ENCODE results near the gene RIMS4. TPM values are rescaled to one million over a fixed set of nuclear protein-coding genes. Genes with fewer than 3 reads are reported as not detected.

The RIMS4 gene
- total RNA-seq, 2 experiments from 2014 or later = not detected

- POLR2A ChIA-PET = no interaction called here
- Mint-ChIP-seq H3K27ac (no peak within 1 kb of the TSS), H3K27me3 (no peaks in the 10 kb centered on the region), H3K4me3 (no peak within 1 kb of the TSS), H3K36me3 (ENCODE audit: low read depth) (no peaks in the 10 kb centered on the region), H3K9me3 (no peaks in the 10 kb centered on the region), H3K4me1 (ENCODE audit: low read depth) (no peaks in the 10 kb centered on the region)
- H3K27me3 ChIP-seq (ENCODE audit: control insufficient read depth in 1 of 2, insufficient read depth in 2 of 2, low read length in 2 of 2) = no peaks in the 10 kb centered on the region
- DNase-seq (no peak), ATAC-seq (ENCODE audit: poor library complexity) (no peak)
- H3K4me3 ChIP-seq (ENCODE audit: low read length) = no peak within 1 kb of the TSS
- no peaks in the 10 kb centered on the region for H3K9me3 ChIP-seq (ENCODE audit: control insufficient read depth in 1 of 2, insufficient read depth in 1 of 2, low read length in 2 of 2)
- intact Hi-C loops (cut with DNase I, micrococcal nuclease) = no loop called here
- no peak within 1 kb of the TSS for H3K27ac ChIP-seq (ENCODE audit: low read depth in 1 of 2, low read length in 2 of 2)
- H3K4me1 ChIP-seq (ENCODE audit: insufficient read depth, low read length) = peaks cover 6% of the 10 kb centered on the region
- no peak for TF ChIP-seq CTCF (IDR thresholded peaks at IDR 0.05)
- H3K36me3 ChIP-seq (ENCODE audit: insufficient read depth, low read length) = no peaks in the 10 kb centered on the region
- CTCF ChIA-PET = no interaction called here
Measured at GRCh38 chr20:44714701-44715498, 95.4 kb downstream of the RIMS4 start, which contains the start of gene CCN5. Gene CCN5 (plus strand): TSS chr20:44715369. CDS start chr20:44715391, 22 bp downstream.

- no peaks in the 10 kb centered on the region for H3K9me3 Mint-ChIP-seq
- no peak overlapping the region for H3K27ac Mint-ChIP-seq
- no peaks in the 10 kb centered on the region for H3K4me1 Mint-ChIP-seq (ENCODE audit: low read depth)
- ChIA-PET POLR2A (no interaction called here), CTCF (no interaction called here)
- intact Hi-C loops (cut with DNase I, micrococcal nuclease) = no loop called here
- peaks cover 6% of the 10 kb centered on the region for H3K4me1 ChIP-seq (ENCODE audit: insufficient read depth, low read length)
- H3K27me3 Mint-ChIP-seq = no peaks in the 10 kb centered on the region
- no peak for TF ChIP-seq CTCF (IDR thresholded peaks at IDR 0.05)
- no peak overlapping the region for H3K4me3 Mint-ChIP-seq
- no peaks in the 10 kb centered on the region for H3K36me3 ChIP-seq (ENCODE audit: insufficient read depth, low read length)
- DNase-seq (no peak), ATAC-seq (ENCODE audit: poor library complexity) (no peak)
- no peak overlapping the region for H3K27ac ChIP-seq (ENCODE audit: low read depth in 1 of 2, low read length in 2 of 2)
- H3K4me3 ChIP-seq (ENCODE audit: low read length) = no peak overlapping the region
- H3K36me3 Mint-ChIP-seq (ENCODE audit: low read depth) = no peaks in the 10 kb centered on the region
- no peaks in the 10 kb centered on the region for H3K9me3 ChIP-seq (ENCODE audit: control insufficient read depth in 1 of 2, insufficient read depth in 1 of 2, low read length in 2 of 2)
- no peaks in the 10 kb centered on the region for H3K27me3 ChIP-seq (ENCODE audit: control insufficient read depth in 1 of 2, insufficient read depth in 2 of 2, low read length in 2 of 2)
Measured at GRCh38 chr20:44714102-44714700, 96.1 kb downstream of the RIMS4 start.

GRCh38 chr20:44711237-44711636 is 99.1 kb downstream of the RIMS4 start:
- ATAC-seq (ENCODE audit: poor library complexity) (no peak), DNase-seq (no peak)
- no peak overlapping the region for H3K4me3 ChIP-seq (ENCODE audit: low read length)
- no peaks in the 10 kb centered on the region for H3K4me1 Mint-ChIP-seq (ENCODE audit: low read depth)
- ChIA-PET CTCF (no interaction called here), POLR2A (no interaction called here)
- H3K36me3 ChIP-seq (ENCODE audit: insufficient read depth, low read length) = no peaks in the 10 kb centered on the region
- no peak overlapping the region for H3K27ac ChIP-seq (ENCODE audit: low read depth in 1 of 2, low read length in 2 of 2)
- no peak for TF ChIP-seq CTCF (IDR thresholded peaks at IDR 0.05)
- H3K27me3 Mint-ChIP-seq = no peaks in the 10 kb centered on the region
- no peak overlapping the region for H3K4me3 Mint-ChIP-seq
- H3K27ac Mint-ChIP-seq = no peak overlapping the region
- intact Hi-C loops (cut with DNase I, micrococcal nuclease) = no loop called here
- H3K9me3 ChIP-seq (ENCODE audit: control insufficient read depth in 1 of 2, insufficient read depth in 1 of 2, low read length in 2 of 2) = no peaks in the 10 kb centered on the region
- no peaks in the 10 kb centered on the region for H3K27me3 ChIP-seq (ENCODE audit: control insufficient read depth in 1 of 2, insufficient read depth in 2 of 2, low read length in 2 of 2)
- peaks cover 6% of the 10 kb centered on the region for H3K4me1 ChIP-seq (ENCODE audit: insufficient read depth, low read length)
- H3K36me3 Mint-ChIP-seq (ENCODE audit: low read depth) = no peaks in the 10 kb centered on the region
- no peaks in the 10 kb centered on the region for H3K9me3 Mint-ChIP-seq
